Keratinocyte (primary cell): ENCODE measurements around the gene NTSR1. TPM values are rescaled to one million over a fixed set of nuclear protein-coding genes. Genes with fewer than 3 reads are reported as not detected.

Experiments used
- DNase-seq: peaks from one replicate; pipeline ENCODE4 v3.0.0-alpha.2; 2011; ENCODE audit warnings: low read depth, missing footprints, low spot score
- FAIRE-seq: peaks from 2 replicates; lab custom pipeline; 2011; peaks lifted over from hg19 to GRCh38; lab: Jason Lieb, UNC
- H2AFZ ChIP-seq: 2 replicates; pipeline ENCODE4 v1.6.0; 2012; ENCODE audit warnings: low read length, control low read depth, inconsistent platforms; ENCODE audit not compliant: control insufficient read depth
- H3K27ac ChIP-seq: 2 replicates; pipeline ENCODE4 v1.5.1; 2011; ENCODE audit warnings: low read length; ENCODE audit not compliant: control insufficient read depth, insufficient read depth
- H3K27me3 ChIP-seq: 3 replicates; pipeline ENCODE4 v1.6.0; 2011; ENCODE audit warnings: low read length; ENCODE audit not compliant: control insufficient read depth, insufficient read depth; ENCODE audit errors: extremely low read depth
- H3K36me3 ChIP-seq, 2 experiments: 2 replicates in 1 of 2; 3 replicates in 1 of 2; pipeline ENCODE4 v1.5.1; 2011; ENCODE audit warnings: low read length in 2 of 2, mild to moderate bottlenecking in 1 of 2; ENCODE audit not compliant: control insufficient read depth in 2 of 2, insufficient read depth in 2 of 2; ENCODE audit errors: extremely low read depth in 1 of 2
- H3K4me1 ChIP-seq: 3 replicates; pipeline ENCODE4 v1.5.1; 2011; ENCODE audit warnings: low read length; ENCODE audit not compliant: control insufficient read depth, insufficient read depth; ENCODE audit errors: extremely low read depth
- H3K4me2 ChIP-seq: 3 replicates; pipeline ENCODE4 v1.6.0; 2011; ENCODE audit warnings: low read depth, low read length; ENCODE audit not compliant: control insufficient read depth, insufficient read depth; ENCODE audit errors: extremely low read depth
- H3K4me3 ChIP-seq, 3 experiments: fragments of 200-600 bp in 1 of 3; sonication (generic) in 1 of 3; 2 replicates in 2 of 3; 3 replicates in 1 of 3; pipeline ENCODE4 v1.5.1; 2011 to 2016; ENCODE audit warnings: low read length in 3 of 3, mild to moderate bottlenecking in 3 of 3, control low read depth in 2 of 3, inconsistent platforms in 1 of 3, low read depth in 1 of 3, mixed read lengths in 1 of 3, mixed run types in 1 of 3, moderate library complexity in 1 of 3; ENCODE audit not compliant: control insufficient read depth in 2 of 3, insufficient read depth in 2 of 3; ENCODE audit errors: extremely low read depth in 1 of 3
- H3K79me2 ChIP-seq: 2 replicates; pipeline ENCODE4 v1.6.0; 2012; ENCODE audit warnings: low read length; ENCODE audit not compliant: control insufficient read depth, insufficient read depth
- H3K9ac ChIP-seq: 3 replicates; pipeline ENCODE4 v1.6.0; 2011; ENCODE audit warnings: low read length; ENCODE audit not compliant: control insufficient read depth, insufficient read depth; ENCODE audit errors: extremely low read depth
- H3K9me1 ChIP-seq: 3 replicates; pipeline ENCODE4 v1.6.0; 2011; ENCODE audit warnings: low read length; ENCODE audit not compliant: control insufficient read depth, insufficient read depth; ENCODE audit errors: extremely low read depth
- H3K9me3 ChIP-seq: 2 replicates; pipeline ENCODE4 v1.5.1; 2012; ENCODE audit warnings: low read depth, low read length; ENCODE audit not compliant: control insufficient read depth
- H4K20me1 ChIP-seq: 3 replicates; pipeline ENCODE4 v1.6.0; 2011; ENCODE audit warnings: low read length; ENCODE audit not compliant: control insufficient read depth, insufficient read depth; ENCODE audit errors: extremely low read depth
- EZH2 ChIP-seq: IDR thresholded peaks from one replicate; pipeline ENCODE4 v1.6.1; 2012; ENCODE audit warnings: inconsistent platforms, mild to moderate bottlenecking, low read length, moderate library complexity
- dilution Hi-C: fragments of 300-500 bp; cut with MboI; formaldehyde crosslinking; loops from one replicate; pipeline ENCODE4 v1.7.0; 2020; ENCODE audit warnings: low sequenced_read_pairs; ENCODE audit not compliant: extremely low pct_ligation_motif_present
- polyA plus RNA-seq, 5 experiments: library from polyadenylated mRNA; depleted of rRNA in 3 of 5; stranded (reverse) in 3 of 5; stranded (forward) in 1 of 5; unstranded in 1 of 5; fragments of >200 nt; gene quantifications; 1 replicate in 1 of 5; 2 replicates in 3 of 5; 3 replicates in 1 of 5; pipeline versions ENCODE4 v1.2.1 to v1.2.3, GENCODE V29; 2011 to 2012; ENCODE audit warnings: missing spikeins in 2 of 5, low read depth in 1 of 5, low replicate concordance in 1 of 5
- TF ChIP-seq, protein P1 (sequence below), 3 experiments: IDR thresholded peaks in 1 of 3; conservative IDR thresholded peaks in 1 of 3; optimal IDR thresholded peaks in 1 of 3; 2 replicates in 2 of 3; 3 replicates in 1 of 3; pipeline versions ENCODE3 to v1.5.1; 2011; ENCODE audit warnings: low read length in 3 of 3, mild to moderate bottlenecking in 3 of 3, moderate library complexity in 2 of 3, control low read depth in 1 of 3, inconsistent platforms in 1 of 3; ENCODE audit not compliant: insufficient read depth in 2 of 3; ENCODE audit errors: extremely low read depth in 1 of 3

Gene NTSR1
- polyA plus RNA-seq, 1 donor (not counting 4 experiments of a cell fraction or from before 2014, with no cell fraction given), result 0.55 TPM

- dilution Hi-C loops, result no loop called here
- no peaks in the 10 kb centered on the region for H3K9me3 ChIP-seq
- H3K27ac ChIP-seq, result no peak overlapping the region
- no peak for FAIRE-seq
- no peaks in the 10 kb centered on the region for H3K79me2 ChIP-seq
- H3K36me3 ChIP-seq, result no peaks in the 10 kb centered on the region
- H3K27me3 ChIP-seq, result no peaks in the 10 kb centered on the region
- no peaks in the 10 kb centered on the region for H4K20me1 ChIP-seq
- peaks cover 5% of the 10 kb centered on the region for H3K4me1 ChIP-seq
- DNase-seq, result no peak
- H3K9ac ChIP-seq, result no peak overlapping the region
- no peak overlapping the region for H2AFZ ChIP-seq
- H3K9me1 ChIP-seq, result no peaks in the 10 kb centered on the region
- TF ChIP-seq, protein P1, sequence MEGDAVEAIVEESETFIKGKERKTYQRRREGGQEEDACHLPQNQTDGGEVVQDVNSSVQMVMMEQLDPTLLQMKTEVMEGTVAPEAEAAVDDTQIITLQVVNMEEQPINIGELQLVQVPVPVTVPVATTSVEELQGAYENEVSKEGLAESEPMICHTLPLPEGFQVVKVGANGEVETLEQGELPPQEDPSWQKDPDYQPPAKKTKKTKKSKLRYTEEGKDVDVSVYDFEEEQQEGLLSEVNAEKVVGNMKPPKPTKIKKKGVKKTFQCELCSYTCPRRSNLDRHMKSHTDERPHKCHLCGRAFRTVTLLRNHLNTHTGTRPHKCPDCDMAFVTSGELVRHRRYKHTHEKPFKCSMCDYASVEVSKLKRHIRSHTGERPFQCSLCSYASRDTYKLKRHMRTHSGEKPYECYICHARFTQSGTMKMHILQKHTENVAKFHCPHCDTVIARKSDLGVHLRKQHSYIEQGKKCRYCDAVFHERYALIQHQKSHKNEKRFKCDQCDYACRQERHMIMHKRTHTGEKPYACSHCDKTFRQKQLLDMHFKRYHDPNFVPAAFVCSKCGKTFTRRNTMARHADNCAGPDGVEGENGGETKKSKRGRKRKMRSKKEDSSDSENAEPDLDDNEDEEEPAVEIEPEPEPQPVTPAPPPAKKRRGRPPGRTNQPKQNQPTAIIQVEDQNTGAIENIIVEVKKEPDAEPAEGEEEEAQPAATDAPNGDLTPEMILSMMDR (optimal IDR thresholded peaks at IDR 0.05 in 1 of 3, IDR thresholded peaks at IDR 0.05 in 1 of 3, conservative IDR thresholded peaks at IDR 0.05 in 1 of 3; ENCODE audit: extremely low read depth in 1 of 3, insufficient read depth in 2 of 3, low read length in 3 of 3), result peak in 1 of 3 experiments; percentile 22
- no peak for TF ChIP-seq EZH2
- H3K4me3 ChIP-seq, result no peak overlapping the region
- no peak overlapping the region for H3K4me2 ChIP-seq
Measured at GRCh38 chr20:62666736-62667529, 41.7 kb upstream of the NTSR1 start.

GRCh38 chr20:62667530-62668440 is 40.9 kb upstream of the NTSR1 start:
- H2AFZ ChIP-seq, result no peak overlapping the region
- no peak overlapping the region for H3K27ac ChIP-seq
- dilution Hi-C loops, result no loop called here
- no peaks in the 10 kb centered on the region for H4K20me1 ChIP-seq
- no peaks in the 10 kb centered on the region for H3K4me1 ChIP-seq
- H3K4me3 ChIP-seq, result no peak overlapping the region
- H3K9ac ChIP-seq, result no peak overlapping the region
- no peaks in the 10 kb centered on the region for H3K27me3 ChIP-seq
- FAIRE-seq (no peak), DNase-seq (no peak)
- no peak overlapping the region for H3K4me2 ChIP-seq
- H3K9me1 ChIP-seq, result no peaks in the 10 kb centered on the region
- H3K36me3 ChIP-seq, result no peaks in the 10 kb centered on the region
- TF ChIP-seq, protein P1 (optimal IDR thresholded peaks at IDR 0.05 in 1 of 3, IDR thresholded peaks at IDR 0.05 in 1 of 3, conservative IDR thresholded peaks at IDR 0.05 in 1 of 3; ENCODE audit: extremely low read depth in 1 of 3, insufficient read depth in 2 of 3, low read length in 3 of 3), result no peak
- TF ChIP-seq EZH2, result no peak
- H3K9me3 ChIP-seq, result no peaks in the 10 kb centered on the region
- no peaks in the 10 kb centered on the region for H3K79me2 ChIP-seq
